GM10847 (cell line): Measurements from ENCODE around the gene IFT74.

Experiments used
- POLR2A ChIP-seq: IDR thresholded peaks from 2 replicates; pipeline ENCODE4 v1.6.1; 2011; ENCODE audit not compliant: insufficient read length; ENCODE audit errors: extremely low read depth

IFT74 gene

DNA sequence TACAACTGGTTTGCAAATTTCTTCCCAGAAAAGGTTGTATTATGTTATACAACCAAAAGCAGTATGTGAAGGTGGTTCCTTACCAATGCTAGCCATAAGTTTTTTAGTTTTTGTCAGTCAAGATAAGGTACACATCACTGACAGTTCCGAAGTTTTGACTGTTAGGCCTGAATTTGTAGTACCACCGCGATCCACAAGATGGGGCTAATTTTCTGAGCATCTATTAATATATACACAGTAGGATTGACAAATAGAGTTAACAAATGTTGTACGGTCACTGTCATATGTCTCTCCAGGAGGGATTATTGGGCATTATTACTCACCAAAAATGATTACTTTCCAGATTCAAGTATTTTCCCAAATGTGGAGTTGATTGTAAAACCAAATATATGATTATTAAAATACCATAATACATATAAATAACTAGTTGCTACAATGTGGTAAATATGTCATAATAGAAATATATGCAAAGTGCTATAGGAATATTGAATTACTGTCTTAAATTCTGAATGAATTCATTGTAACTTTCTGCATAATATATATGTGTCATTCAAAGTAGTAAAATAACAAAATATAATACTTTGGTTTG is 77.7 kb downstream of the IFT74 start:
- TF ChIP-seq POLR2A, result no peak

DNA sequence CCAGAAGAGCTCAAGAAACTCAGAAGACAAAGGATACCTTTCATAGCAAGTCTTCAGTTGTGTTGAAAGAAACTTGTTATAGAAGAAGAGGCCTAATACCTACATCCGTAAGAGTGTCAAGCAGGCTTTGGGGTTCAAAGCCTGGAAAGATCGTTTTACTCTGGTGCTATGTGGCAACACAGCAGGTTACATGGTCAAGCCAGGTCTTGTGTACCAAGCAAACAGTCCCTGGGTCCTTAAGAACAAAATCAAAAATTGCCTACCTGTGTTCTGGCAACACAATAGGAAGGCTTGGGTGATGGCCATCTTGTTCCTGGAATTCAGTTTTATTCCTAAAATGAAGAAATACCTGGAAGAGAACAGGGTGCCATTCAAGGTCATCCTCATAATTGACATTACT is 81.3 kb downstream of the IFT74 start:
- TF ChIP-seq POLR2A, result no peak

DNA sequence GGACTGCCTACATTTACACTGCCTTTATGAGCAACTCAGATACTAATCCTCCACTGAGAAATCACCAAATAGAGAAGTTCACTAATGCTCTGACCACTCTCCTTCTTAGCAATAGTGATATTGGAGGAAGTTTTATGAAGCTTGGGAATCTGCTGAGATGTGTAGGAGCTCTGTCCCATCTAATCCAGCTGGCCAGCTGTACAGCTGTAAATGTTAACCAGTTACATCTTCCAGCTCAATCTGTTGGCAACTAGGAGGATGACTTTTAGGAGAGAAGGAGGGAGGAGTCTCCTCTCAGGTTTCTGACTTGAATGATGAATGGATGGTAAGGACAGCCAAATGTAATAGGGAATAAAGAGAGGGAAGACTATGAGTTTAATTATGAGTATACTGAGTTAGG is 85.5 kb downstream of the IFT74 start:
- no peak for TF ChIP-seq POLR2A

DNA sequence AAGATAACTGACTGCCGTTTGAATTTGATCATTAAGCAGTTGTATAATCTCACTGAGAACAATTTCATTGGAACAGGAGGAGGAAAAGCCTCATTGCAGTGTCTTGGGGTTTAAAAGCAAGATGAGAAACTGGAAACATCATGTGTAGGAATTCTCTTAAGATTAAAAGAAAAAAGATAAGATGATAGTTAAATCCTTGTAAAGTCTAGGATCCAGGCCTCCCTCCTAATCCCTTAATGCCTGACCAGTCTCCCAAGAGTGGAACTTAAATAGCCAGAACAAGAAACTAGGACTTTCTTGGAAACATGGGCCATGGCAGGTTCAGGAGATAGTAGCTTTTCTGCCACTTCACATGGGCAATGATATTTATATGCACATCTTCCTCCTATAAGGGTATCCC is 86.3 kb downstream of the IFT74 start:
- TF ChIP-seq POLR2A, result no peak

DNA sequence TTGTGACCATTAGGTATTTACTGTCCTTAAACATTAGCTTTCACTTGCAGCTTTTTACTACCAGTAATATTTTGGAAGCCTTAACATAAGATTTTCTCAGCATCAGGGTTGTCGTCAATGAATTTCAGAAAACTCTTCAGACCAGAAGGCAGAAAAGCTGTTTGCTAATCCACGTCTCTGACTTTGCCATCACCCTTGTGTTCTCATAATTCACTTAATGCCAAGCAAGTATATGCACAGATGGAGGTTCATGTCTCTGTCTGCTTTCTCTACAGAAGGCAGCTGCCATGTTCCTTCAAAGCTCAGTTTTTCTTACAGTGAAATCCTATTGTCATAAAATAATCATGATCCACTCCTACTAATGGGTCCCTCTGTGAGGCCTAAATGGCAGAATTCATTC is 87.0 kb downstream of the IFT74 start:
- TF ChIP-seq POLR2A, result no peak

DNA sequence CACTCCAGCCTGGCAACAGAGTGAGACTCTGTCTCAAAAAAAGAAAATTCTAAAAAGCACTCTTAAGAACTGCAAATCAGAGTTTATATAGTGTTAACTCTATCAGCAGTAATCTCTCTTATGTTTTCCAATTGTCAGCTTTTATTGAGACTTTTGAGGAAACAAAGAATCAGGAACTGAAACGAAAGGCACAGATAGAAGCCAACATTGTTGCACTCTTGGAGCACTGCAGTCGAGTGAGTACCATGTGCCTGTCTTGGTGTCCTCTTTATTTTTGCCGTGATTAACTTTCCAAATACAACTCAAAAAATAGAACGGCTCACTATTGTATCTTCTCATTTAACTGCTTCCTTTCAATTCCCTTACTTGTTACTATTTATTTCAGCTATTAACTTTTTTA is 90.9 kb downstream of the IFT74 start:
- no peak for TF ChIP-seq POLR2A

DNA sequence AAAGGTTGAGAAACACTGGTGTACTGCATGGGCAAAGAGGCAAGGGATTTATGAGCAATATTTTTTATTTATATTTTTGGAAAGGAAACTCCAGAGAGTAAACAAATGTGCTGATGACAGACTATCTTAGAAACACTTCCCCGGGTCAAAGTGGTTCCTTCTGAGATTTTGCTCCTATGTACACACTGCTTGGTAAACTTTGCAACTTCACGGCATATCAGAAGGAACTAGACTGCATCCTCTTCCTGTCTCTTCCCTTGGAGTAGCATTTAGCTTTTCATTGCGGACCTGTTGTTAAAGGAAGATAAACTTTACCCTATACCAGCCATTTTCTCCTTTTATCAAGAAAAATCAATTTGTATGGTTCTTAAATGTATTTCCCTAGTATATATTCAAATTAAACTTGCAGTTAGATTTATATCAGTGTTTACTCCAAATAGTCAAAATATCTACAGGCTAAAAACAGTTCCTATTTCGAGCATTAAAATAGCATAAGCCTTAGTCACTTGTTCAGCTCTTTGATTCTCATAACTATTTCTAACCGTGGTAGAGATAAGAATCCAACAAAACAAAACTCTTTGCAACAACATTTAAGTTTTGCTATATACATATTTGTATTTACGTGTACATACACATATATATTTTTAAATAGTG is 97.3 kb downstream of the IFT74 start:
- TF ChIP-seq POLR2A, result no peak

DNA sequence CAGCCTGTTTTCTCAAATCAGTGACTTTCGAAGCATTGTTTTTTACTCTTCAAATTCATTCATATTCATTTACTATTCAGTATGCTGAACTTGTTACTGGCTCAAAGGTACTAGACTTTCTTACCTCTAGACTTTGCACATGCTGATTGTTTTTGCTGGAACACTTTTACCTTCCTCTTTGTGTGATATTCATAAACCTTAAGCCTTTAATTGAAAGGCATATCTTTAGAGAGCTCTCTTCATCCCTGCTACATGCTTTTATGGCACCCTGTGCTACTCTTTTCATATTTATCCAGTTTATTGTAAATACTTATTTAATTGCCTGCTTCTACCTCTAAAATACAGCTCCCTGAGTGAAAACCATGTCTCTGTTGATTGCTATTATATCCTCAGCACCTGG is 97.9 kb downstream of the IFT74 start:
- no peak for TF ChIP-seq POLR2A

DNA sequence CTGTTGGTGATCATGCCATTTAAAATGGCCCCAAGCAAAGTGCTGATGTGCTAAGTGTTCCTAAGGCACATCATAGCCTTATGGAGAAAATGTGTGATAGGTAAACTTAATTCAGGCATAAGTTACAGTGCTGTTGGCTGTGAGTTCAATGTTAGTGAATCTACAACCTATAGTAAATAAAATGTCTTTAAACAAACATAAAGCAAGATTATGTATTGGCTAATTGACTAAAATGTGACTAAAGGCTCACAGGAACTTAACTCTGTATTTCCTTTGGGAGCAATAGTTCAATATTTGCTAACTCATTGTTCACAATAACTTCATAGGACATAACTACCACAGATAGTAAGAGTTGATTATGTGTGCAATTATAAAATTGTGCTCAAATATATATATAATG is 98.6 kb downstream of the IFT74 start:
- no peak for TF ChIP-seq POLR2A

DNA sequence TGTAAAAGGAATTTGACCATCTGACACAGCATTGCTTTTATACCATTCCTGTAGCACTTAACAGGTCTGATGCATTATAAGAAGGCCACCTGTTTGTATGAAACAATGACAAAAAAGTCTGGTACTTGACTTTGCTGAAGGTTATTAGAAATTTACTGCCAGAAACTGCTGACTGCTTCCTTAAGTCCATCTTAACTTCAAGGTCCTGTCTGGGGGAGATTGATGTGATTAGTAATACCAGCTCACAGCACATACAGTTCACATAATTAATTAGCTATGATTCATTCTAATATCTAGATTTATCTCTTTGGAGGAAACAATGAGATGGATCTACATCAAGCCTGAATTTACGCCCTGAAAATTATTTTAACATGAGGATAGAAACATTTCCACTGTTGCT is 103.2 kb downstream of the IFT74 start:
- TF ChIP-seq POLR2A, result no peak

DNA sequence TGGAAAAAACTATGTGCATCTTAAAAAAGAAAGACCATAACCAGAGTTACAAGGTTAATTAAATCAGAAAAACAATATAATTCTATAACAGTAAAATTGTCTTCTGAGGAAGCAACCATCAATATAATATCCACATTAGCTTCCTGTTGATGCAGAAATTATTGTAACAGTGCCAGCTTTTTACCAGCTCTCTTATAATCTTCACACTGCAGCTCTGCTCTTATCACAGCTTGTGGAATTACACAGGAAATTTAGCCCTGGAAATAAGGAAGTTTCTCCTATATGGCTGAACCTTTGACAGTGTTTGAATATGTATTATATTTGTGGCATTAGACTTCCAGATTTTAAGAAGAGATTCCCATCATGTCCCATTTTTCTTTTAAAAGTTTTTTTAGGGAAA is 103.7 kb downstream of the IFT74 start:
- TF ChIP-seq POLR2A, result no peak

DNA sequence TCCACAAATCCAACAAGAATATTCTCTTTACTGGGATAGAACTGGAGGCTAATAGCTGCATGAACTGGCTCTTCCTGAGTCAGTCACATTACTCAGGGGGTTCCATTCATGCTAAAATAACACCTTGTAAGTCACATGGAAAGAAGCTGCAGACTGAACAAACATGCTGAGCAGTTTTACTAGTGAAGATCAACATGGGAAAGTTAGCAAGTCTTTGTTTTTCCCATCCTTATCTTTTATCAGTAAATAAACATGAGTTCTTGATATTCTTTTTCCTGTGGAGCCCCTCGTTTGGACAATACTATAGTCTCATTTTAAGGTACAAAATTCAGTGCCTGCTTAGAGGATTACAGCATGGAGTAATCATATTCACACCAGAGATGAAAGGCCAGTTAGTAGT is 109.1 kb downstream of the IFT74 start:
- TF ChIP-seq POLR2A, result no peak

DNA sequence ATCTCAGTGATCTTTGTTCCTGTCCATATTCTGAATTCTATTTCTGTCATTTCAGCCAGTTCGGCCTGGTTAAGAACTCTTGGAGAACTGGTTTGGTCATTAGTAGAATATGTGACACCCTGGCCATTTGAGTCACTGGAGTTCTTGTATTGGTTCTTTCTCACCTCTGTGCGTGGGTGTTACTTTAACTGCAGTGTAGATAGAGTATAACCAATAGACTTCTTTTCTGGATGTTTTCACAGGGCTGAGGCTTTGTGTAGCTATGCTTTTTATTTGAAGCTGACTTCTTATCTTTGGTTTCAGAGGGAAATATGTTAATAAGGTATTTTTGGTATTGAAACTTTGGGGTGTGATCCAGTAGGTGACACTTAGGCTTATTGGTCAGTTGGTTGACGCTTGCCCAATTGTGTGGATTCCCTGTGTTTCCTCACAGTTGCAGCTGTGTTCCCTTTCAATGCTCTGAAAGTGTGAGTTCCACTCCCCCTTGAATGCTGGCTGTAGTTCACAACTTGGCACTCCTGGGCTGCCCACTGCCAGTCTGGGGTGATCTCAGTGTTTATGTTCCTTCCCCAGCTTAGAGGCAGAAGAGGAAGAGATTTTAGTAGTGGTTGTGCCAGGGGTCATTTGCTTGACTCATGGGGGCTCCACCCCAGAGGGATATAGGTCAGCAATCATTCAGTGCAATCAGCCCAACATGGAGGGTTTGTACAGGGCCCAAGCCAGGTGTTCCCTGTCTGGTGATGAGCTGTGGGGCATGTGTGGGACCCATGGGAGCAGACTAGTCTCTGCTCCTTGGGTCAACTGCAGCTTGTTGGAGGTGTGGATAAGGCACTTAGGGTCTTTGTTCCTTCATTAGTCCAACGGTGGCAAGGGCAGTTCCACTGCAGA is 117.9 kb downstream of the IFT74 start:
- TF ChIP-seq POLR2A, result no peak

DNA sequence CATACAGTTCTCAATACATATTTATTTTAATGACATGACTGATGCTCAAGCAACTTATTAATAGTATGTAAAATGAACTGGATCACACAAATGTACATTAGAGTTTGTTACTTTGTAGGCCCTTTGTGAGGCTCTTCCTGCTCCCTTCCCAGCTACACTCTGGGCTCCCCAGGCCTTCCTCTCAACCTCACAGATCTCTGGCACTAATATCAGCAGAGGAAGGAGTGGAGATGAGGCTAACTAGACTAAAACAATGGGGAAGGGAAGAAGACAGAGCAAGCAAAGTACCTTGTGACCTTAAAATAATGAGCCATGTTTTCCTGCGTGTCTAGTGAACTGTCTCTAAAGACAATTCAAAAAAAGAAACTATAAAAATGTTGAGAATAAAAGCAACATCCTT is 122.5 kb downstream of the IFT74 start:
- TF ChIP-seq POLR2A, result no peak

DNA sequence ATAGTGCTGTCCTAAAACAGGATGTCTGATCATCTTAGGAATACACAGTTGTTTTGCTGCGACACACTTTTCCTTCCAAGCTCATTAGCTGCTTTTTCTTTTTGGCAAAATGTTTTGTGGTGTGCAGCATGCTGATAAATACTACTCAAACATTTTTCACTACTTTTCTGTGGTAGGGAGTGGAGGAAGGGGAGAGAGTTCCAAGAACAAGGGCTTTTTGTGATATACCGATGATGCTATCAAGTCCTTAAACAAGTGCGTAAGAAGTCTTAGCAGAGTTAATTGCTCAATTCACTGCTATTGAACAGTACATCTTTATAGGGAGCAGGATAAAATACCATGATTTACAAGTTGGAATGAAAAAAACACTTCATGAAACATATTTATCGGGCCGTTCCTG is 129.2 kb downstream of the IFT74 start:
- no peak for TF ChIP-seq POLR2A

DNA sequence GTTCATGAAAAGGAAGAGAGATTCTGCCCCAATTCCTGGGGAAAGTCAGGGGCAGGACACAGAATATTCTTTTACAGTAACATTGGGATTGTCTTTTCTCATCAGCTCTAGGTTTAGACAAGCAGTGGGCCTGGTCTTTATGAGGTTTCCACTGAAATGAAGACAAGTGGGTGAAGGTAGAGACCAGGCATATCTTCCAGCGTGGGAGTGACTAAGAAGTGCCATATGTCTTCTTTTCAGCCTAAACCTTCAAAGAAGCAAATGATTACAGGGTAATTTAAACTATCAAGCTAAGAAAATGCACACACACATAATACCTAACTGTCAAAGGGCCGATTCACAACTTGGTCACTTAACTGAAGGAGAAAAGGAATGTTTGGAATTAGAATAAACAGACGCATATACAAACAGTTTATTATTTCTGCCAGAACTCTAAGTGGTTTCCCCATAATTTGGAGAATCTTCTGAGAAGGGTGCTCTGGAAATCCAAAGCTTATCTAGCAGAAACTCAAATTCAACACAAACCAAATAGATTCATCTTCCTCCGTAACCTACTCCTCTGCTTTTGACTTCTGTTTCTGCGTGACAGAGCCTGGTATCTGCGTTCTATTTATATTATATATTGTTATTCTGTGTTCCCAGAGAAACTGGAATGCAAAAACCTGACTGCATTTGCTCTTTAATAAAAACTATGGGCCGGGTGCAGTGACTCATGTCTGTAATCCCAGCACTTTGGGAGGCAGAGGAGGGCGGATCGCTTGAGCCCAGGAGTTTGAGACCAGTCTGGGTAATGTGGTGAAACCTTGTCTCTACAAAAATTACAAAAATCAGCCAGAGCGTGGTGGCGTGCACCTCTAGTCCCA is 130.8 kb downstream of the IFT74 start:
- no peak for TF ChIP-seq POLR2A

DNA sequence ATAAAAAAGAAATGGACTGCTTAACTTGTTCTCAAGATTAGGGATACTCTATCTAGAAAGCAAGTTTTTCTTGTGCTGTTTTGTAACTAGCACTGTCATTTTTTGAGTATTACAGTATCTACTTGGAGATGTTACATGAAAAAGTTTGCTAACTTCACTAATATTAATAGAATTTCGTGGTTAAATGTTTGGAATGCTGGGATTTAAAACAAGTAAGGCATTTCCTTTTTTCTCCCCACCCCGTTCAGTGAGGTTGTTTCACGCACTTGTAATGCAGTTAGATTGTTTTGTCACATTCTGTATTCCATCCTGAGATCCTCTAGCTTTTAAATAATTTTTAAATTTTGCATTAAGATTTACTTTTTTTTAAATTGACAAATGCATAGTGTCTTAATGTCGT is 132.8 kb downstream of the IFT74 start:
- no peak for TF ChIP-seq POLR2A
